ENCODE data around the gene MCTP2. TPM values are rescaled to one million over a fixed set of nuclear protein-coding genes. Genes with fewer than 3 reads are reported as not detected.

The MCTP2 gene
- total RNA-seq, 1 experiment from 2014 or later, result 7.4 TPM

GRCh38 chr15:94253742-94254141, 22.4 kb downstream of the MCTP2 start:
- TF ChIP-seq ZNF512 (CRISPR knock-in tag; IDR thresholded peaks at IDR 0.05; ENCODE audit: borderline replicate concordance), result no peak
- no peak for TF ChIP-seq HMGXB4 (CRISPR knock-in tag; IDR thresholded peaks at IDR 0.05)
- TF ChIP-seq NR3C1 (CRISPR knock-in tag; conservative IDR thresholded peaks at IDR 0.05; ENCODE audit: low read depth), result no peak
- TF ChIP-seq ATF3 (CRISPR knock-in tag; conservative IDR thresholded peaks at IDR 0.05), result no peak
- no peak for TF ChIP-seq HMGA2 (CRISPR knock-in tag; IDR thresholded peaks at IDR 0.05)
- TF ChIP-seq ATF2 (CRISPR knock-in tag; IDR thresholded peaks at IDR 0.05; ENCODE audit: borderline replicate concordance, low read depth), result no peak
- peaks cover 4% of the 10 kb centered on the region; the same call in 1 of the 2 replicates for H3K4me1 Mint-ChIP-seq
- ATAC-seq (no peak), DNase-seq (ENCODE audit: low spot score) (no peak)
- H3K9me3 Mint-ChIP-seq, result peaks cover 5% of the 10 kb centered on the region; the same call in 1 of the 2 replicates
- no peak overlapping the region for H3K4me3 Mint-ChIP-seq
- H3K27ac Mint-ChIP-seq, result no peak overlapping the region
- POLR2A ChIA-PET, result no interaction called here
- no peaks in the 10 kb centered on the region; the same call in 1 of the 2 replicates for H3K27me3 Mint-ChIP-seq (ENCODE audit: low read depth)
- CTCF ChIA-PET, result no interaction called here
- H3K36me3 Mint-ChIP-seq, result 0 out of 2 replicates have a peak, but pooled peaks cover 2% of the 10 kb centered on the region

GRCh38 chr15:94255540-94255939, 24.2 kb downstream of the MCTP2 start:
- ChIA-PET CTCF (no interaction called here), POLR2A (no interaction called here)
- Mint-ChIP-seq H3K36me3 (0 out of 2 replicates have a peak, but pooled peaks cover 2% of the 10 kb centered on the region), H3K27me3 (ENCODE audit: low read depth) (no peaks in the 10 kb centered on the region; the same call in 1 of the 2 replicates), H3K27ac (no peak overlapping the region), H3K9me3 (peaks cover 5% of the 10 kb centered on the region; the same call in 1 of the 2 replicates), H3K4me1 (peaks cover 4% of the 10 kb centered on the region; the same call in 1 of the 2 replicates), H3K4me3 (no peak overlapping the region)
- ATAC-seq, result no peak
- DNase-seq (ENCODE audit: low spot score), result no peak
- TF ChIP-seq ZNF281 (CRISPR knock-in tag; IDR thresholded peaks at IDR 0.05), result no peak
- no peak for TF ChIP-seq ATF2 (CRISPR knock-in tag; IDR thresholded peaks at IDR 0.05; ENCODE audit: borderline replicate concordance, low read depth)
- TF ChIP-seq NR1H2 (CRISPR knock-in tag; IDR thresholded peaks at IDR 0.05), result no peak
- TF ChIP-seq NFATC4 (CRISPR knock-in tag; IDR thresholded peaks at IDR 0.05), result no peak
- no peak for TF ChIP-seq NR2C2 (CRISPR knock-in tag; IDR thresholded peaks at IDR 0.05)
- TF ChIP-seq CDX4 (CRISPR knock-in tag; IDR thresholded peaks at IDR 0.05; ENCODE audit: borderline replicate concordance), result no peak
- no peak for TF ChIP-seq USF2 (CRISPR knock-in tag; IDR thresholded peaks at IDR 0.05)
- no peak for TF ChIP-seq CREM (CRISPR knock-in tag; IDR thresholded peaks at IDR 0.05)
- no peak for TF ChIP-seq ZNF512 (CRISPR knock-in tag; IDR thresholded peaks at IDR 0.05; ENCODE audit: borderline replicate concordance)
- no peak for TF ChIP-seq ZNF396 (CRISPR knock-in tag; IDR thresholded peaks at IDR 0.05; ENCODE audit: borderline replicate concordance)
- TF ChIP-seq ZNF416 (CRISPR knock-in tag; IDR thresholded peaks at IDR 0.05), result no peak

Measured in WTC11 (cell line).